Hematopoietic multipotent progenitor cell treated with erythropoietin and hydrocortisone succinate and interleukin-3 and kit ligand, for 8 days (in vitro differentiated cells): ENCODE results near the gene PNMA8B.

Source experiments
- DNase-seq: peaks from one replicate; pipeline ENCODE4 v3.0.0-alpha.2; 2015

Gene PNMA8B

GRCh38 chr19:46451352-46451751 lies 44.3 kb downstream of the PNMA8B start:
- DNase-seq, result no peak

- DNase-seq, result no peak
Measured at GRCh38 chr19:46450737-46451136, 44.9 kb downstream of the PNMA8B start.

- no peak for DNase-seq
Measured at GRCh38 chr19:46449228-46449627, 46.4 kb downstream of the PNMA8B start.

GRCh38 chr19:46448601-46449000 lies 47.1 kb downstream of the PNMA8B start:
- DNase-seq, result no peak

- DNase-seq, result no peak
Measured at GRCh38 chr19:46447824-46448223, 47.8 kb downstream of the PNMA8B start.

GRCh38 chr19:46447006-46447405 lies 48.7 kb downstream of the PNMA8B start:
- DNase-seq, result no peak

- no peak for DNase-seq
Measured at GRCh38 chr19:46446021-46446420, 49.6 kb downstream of the PNMA8B start.

- no peak for DNase-seq
Measured at GRCh38 chr19:46442808-46443450, 52.7 kb downstream of the PNMA8B start.

- DNase-seq, result no peak
Measured at GRCh38 chr19:46441866-46442265, 53.8 kb downstream of the PNMA8B start.
